ENCODE measurements around the gene CFAP97D1. TPM values are rescaled to one million over a fixed set of nuclear protein-coding genes. Genes with fewer than 3 reads are reported as not detected.

CFAP97D1 gene
- total and polyA plus RNA-seq, 10 of the 15 experiments (the other 5 are each of a cell fraction or from before 2014, with no cell fraction given), result 0.13 TPM; not detected in 9

- ATAC-seq (no peak), DNase-seq (ENCODE audit: low read depth, low spot score) (no peak), FAIRE-seq (no peak)
- WGBS (ENCODE audit: insufficient coverage, insufficient replicate concordance, low lambda C conversion rate, missing lambda C conversion rate), result 46% methylated on average over 14 of the region's 14 CpGs
- SMC1A ChIA-PET (ENCODE audit: uncharacterized antibody, unreplicated experiment), result interaction anchor here (1.1 kb wide), 2 partner anchors 9 to 56 kb away, joined by 3 read pairs; no protein-coding TSS in a partner anchor
- POLR2A ChIA-PET, result no interaction called here
- Histone ChIP-seq H3K27me3 (replicated peaks in 1 of 2; ENCODE audit: control insufficient read depth in 2 of 2, insufficient read depth in 2 of 2, low read length in 1 of 2) (no peaks in the 10 kb centered on the region; a peak in 1 of 4 replicates), H4K20me1 (ENCODE audit: control insufficient read depth, insufficient read depth) (no peaks in the 10 kb centered on the region), H3K4me1 (ENCODE audit: control insufficient read depth, insufficient read depth, low read length) (no peaks in the 10 kb centered on the region), H3K36me3 (ENCODE audit: control insufficient read depth in 2 of 2, insufficient read depth in 2 of 2, low read length in 1 of 2) (no peaks in the 10 kb centered on the region), H3K9me3 (replicated peaks; ENCODE audit: control insufficient read depth, insufficient read depth, low read length) (no peaks in the 10 kb centered on the region), H2AFZ (ENCODE audit: control insufficient read depth, low read depth, low read length) (no peak overlapping the region), H3K4me2 (ENCODE audit: control insufficient read depth, insufficient read depth) (no peak overlapping the region), H3K27ac (ENCODE audit: control insufficient read depth, insufficient read depth) (no peak overlapping the region), H3K4me3 (no peak overlapping the region), H3K9ac (ENCODE audit: control insufficient read depth, insufficient read depth, low read length) (no peak overlapping the region), H3K79me2 (ENCODE audit: control insufficient read depth, insufficient read depth, low read length) (no peaks in the 10 kb centered on the region)
- no TSS peak for BruUV-seq (replicated peaks)
- in situ Hi-C loops (cut with MboI), result no loop called here
- intact Hi-C loops (cut with micrococcal nuclease; ENCODE audit: unreplicated experiment), result no loop called here
- CTCF ChIA-PET, result interaction anchor here (1.0 kb wide), 1 partner anchor 55 kb away, joined by 3 read pairs; no protein-coding TSS in a partner anchor
- TF ChIP-seq, protein P1, sequence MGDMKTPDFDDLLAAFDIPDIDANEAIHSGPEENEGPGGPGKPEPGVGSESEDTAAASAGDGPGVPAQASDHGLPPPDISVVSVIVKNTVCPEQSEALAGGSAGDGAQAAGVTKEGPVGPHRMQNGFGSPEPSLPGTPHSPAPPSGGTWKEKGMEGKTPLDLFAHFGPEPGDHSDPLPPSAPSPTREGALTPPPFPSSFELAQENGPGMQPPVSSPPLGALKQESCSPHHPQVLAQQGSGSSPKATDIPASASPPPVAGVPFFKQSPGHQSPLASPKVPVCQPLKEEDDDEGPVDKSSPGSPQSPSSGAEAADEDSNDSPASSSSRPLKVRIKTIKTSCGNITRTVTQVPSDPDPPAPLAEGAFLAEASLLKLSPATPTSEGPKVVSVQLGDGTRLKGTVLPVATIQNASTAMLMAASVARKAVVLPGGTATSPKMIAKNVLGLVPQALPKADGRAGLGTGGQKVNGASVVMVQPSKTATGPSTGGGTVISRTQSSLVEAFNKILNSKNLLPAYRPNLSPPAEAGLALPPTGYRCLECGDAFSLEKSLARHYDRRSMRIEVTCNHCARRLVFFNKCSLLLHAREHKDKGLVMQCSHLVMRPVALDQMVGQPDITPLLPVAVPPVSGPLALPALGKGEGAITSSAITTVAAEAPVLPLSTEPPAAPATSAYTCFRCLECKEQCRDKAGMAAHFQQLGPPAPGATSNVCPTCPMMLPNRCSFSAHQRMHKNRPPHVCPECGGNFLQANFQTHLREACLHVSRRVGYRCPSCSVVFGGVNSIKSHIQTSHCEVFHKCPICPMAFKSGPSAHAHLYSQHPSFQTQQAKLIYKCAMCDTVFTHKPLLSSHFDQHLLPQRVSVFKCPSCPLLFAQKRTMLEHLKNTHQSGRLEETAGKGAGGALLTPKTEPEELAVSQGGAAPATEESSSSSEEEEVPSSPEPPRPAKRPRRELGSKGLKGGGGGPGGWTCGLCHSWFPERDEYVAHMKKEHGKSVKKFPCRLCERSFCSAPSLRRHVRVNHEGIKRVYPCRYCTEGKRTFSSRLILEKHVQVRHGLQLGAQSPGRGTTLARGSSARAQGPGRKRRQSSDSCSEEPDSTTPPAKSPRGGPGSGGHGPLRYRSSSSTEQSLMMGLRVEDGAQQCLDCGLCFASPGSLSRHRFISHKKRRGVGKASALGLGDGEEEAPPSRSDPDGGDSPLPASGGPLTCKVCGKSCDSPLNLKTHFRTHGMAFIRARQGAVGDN (IDR thresholded peaks at IDR 0.05), result no peak
- TF ChIP-seq EGR1 (IDR thresholded peaks at IDR 0.05; ENCODE audit: borderline replicate concordance in 1 of 2, low read depth in 2 of 2, low read length in 2 of 2) (no peak), EZH2 (IDR thresholded peaks at IDR 0.05; ENCODE audit: borderline replicate concordance, control insufficient read depth, low read depth, low read length) (no peak), POLR2AphosphoS2 (IDR thresholded peaks at IDR 0.05; ENCODE audit: low read depth, low read length) (no peak), ZNF622 (IDR thresholded peaks at IDR 0.05) (no peak), BMI1 (IDR thresholded peaks at IDR 0.05; ENCODE audit: borderline replicate concordance) (no peak), TCF7 (IDR thresholded peaks at IDR 0.05; ENCODE audit: borderline replicate concordance) (no peak), ZZZ3 (IDR thresholded peaks at IDR 0.05; ENCODE audit: control insufficient read depth, insufficient read length, low read depth) (no peak), MEF2B (IDR thresholded peaks at IDR 0.05; ENCODE audit: partially characterized antibody, poor library complexity, severe bottlenecking) (no peak), SIN3A (IDR thresholded peaks at IDR 0.05; ENCODE audit: low read depth, low read length) (no peak), IKZF1 (conservative IDR thresholded peaks at IDR 0.05) (no peak), NFXL1 (IDR thresholded peaks at IDR 0.05; ENCODE audit: borderline replicate concordance) (no peak), CBFB (IDR thresholded peaks at IDR 0.05; ENCODE audit: low read depth) (no peak), ASH2L (IDR thresholded peaks at IDR 0.05; ENCODE audit: borderline replicate concordance, low read depth) (no peak), BRCA1 (IDR thresholded peaks at IDR 0.05; ENCODE audit: low read depth, low read length) (no peak), EED (IDR thresholded peaks at IDR 0.05; ENCODE audit: low read depth) (no peak)
- TF ChIP-seq, protein P2, sequence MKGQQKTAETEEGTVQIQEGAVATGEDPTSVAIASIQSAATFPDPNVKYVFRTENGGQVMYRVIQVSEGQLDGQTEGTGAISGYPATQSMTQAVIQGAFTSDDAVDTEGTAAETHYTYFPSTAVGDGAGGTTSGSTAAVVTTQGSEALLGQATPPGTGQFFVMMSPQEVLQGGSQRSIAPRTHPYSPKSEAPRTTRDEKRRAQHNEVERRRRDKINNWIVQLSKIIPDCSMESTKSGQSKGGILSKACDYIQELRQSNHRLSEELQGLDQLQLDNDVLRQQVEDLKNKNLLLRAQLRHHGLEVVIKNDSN (IDR thresholded peaks at IDR 0.05; ENCODE audit: borderline replicate concordance, extremely low read length, insufficient read depth, low read depth, low read length), result no peak
- RAD21 ChIA-PET (ENCODE audit: unreplicated experiment), result interaction anchor here (0.6 kb wide), 1 partner anchor 9 kb away, joined by 3 read pairs; no protein-coding TSS in a partner anchor
Observed at GRCh38 chr17:43790311-43790940, 10.2 kb downstream of the CFAP97D1 start.

Measured in GM12878 (cell line).